Globus pallidus (tissue), 1 donor: Measurements from ENCODE around the gene PKN2.
"Not testable (repeated sequence)": the region's sequence is repeated elsewhere in the genome, so short reads cannot be mapped to it uniquely, and the experiment has no call there.

Experiments used
- DNase-seq: peaks from one replicate; pipeline ENCODE4 v3.0.0-alpha.2; 2015; ENCODE audit warnings: low spot score

Gene PKN2

GRCh38 chr1:88680471-88680870, 3.6 kb upstream of the PKN2 start:
- no peak for DNase-seq

GRCh38 chr1:88680911-88681622, 3.0 kb upstream of the PKN2 start:
- no peak for DNase-seq

GRCh38 chr1:88684482-88685258, 597 bp downstream of the PKN2 start:
- peak; percentile 48 for DNase-seq

- peak; percentile 14 for DNase-seq
These were observed 1.2 kb downstream of the PKN2 start for GRCh38 chr1:88685259-88685620.

- DNase-seq, result no peak
These were observed 7.5 kb downstream of the PKN2 start for GRCh38 chr1:88691540-88691939.

GRCh38 chr1:88695781-88696180, 11.7 kb downstream of the PKN2 start:
- no peak for DNase-seq

- DNase-seq, result no peak
These were observed 13.4 kb downstream of the PKN2 start for GRCh38 chr1:88697503-88697902.

- DNase-seq, result no peak
These were observed 14.1 kb downstream of the PKN2 start for GRCh38 chr1:88698140-88698539.

- DNase-seq, result no peak
These were observed 14.7 kb downstream of the PKN2 start for GRCh38 chr1:88698764-88699163.

GRCh38 chr1:88700425-88701013, 16.4 kb downstream of the PKN2 start:
- DNase-seq, result no peak

GRCh38 chr1:88701275-88701674, 17.2 kb downstream of the PKN2 start:
- peak; percentile 29 for DNase-seq

GRCh38 chr1:88701793-88702192, 17.7 kb downstream of the PKN2 start:
- DNase-seq, result not testable (repeated sequence)

GRCh38 chr1:88708011-88708410, 23.9 kb downstream of the PKN2 start:
- no peak for DNase-seq

GRCh38 chr1:88712907-88713306, 28.8 kb downstream of the PKN2 start:
- not testable (repeated sequence) for DNase-seq

- not testable (repeated sequence) for DNase-seq
These were observed 32.5 kb downstream of the PKN2 start for GRCh38 chr1:88716571-88716970.

GRCh38 chr1:88722492-88722891, 38.4 kb downstream of the PKN2 start:
- DNase-seq, result no peak

GRCh38 chr1:88726697-88727096, 42.6 kb downstream of the PKN2 start:
- DNase-seq, result no peak

- no peak for DNase-seq
These were observed 43.1 kb downstream of the PKN2 start for GRCh38 chr1:88727205-88727604.

GRCh38 chr1:88729297-88729696, 45.2 kb downstream of the PKN2 start:
- no peak for DNase-seq

- peak; percentile 31 for DNase-seq
These were observed 46.1 kb downstream of the PKN2 start for GRCh38 chr1:88730132-88730675.

GRCh38 chr1:88730995-88731394, 46.9 kb downstream of the PKN2 start:
- DNase-seq, result no peak

GRCh38 chr1:88731475-88732269, 47.6 kb downstream of the PKN2 start:
- peak; percentile 59 for DNase-seq
